HL-60 (cell line): ENCODE measurements around the gene SPATS2L.

Experiments used
- GABPA ChIP-seq: IDR thresholded peaks from 2 replicates; pipeline ENCODE4 v1.6.1; 2012; ENCODE audit warnings: low read depth
- SPI1 ChIP-seq: IDR thresholded peaks from 2 replicates; pipeline ENCODE4 v1.6.1; 2012; ENCODE audit warnings: low read depth, mild to moderate bottlenecking, borderline replicate concordance
- TF ChIP-seq, protein P1 (sequence below): IDR thresholded peaks from one replicate; pipeline ENCODE4 v1.5.1; 2011; ENCODE audit warnings: low read length, control low read depth, inconsistent platforms; ENCODE audit not compliant: insufficient read depth

DNA sequence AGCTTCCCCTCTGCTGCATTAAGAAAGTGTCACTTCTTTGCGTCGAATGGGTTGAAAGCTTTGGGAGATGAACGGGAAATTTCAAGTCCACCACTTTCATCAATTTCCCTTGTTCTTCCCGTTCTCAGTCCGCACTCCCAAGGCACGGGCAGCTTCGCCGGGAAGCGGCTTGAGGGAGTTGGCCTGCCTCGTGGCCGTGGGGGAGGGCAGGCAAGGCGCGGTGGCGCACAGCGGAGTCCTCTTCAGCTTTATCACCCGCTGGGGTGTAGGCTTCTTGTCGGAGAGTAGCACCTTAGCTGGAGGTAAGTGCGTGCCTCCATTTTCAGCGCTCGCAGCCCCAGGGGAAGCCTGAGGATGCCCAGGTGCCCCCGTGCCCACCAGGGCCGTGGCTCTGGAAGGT, 183.5 kb downstream of the SPATS2L start:
- TF ChIP-seq, protein P1, sequence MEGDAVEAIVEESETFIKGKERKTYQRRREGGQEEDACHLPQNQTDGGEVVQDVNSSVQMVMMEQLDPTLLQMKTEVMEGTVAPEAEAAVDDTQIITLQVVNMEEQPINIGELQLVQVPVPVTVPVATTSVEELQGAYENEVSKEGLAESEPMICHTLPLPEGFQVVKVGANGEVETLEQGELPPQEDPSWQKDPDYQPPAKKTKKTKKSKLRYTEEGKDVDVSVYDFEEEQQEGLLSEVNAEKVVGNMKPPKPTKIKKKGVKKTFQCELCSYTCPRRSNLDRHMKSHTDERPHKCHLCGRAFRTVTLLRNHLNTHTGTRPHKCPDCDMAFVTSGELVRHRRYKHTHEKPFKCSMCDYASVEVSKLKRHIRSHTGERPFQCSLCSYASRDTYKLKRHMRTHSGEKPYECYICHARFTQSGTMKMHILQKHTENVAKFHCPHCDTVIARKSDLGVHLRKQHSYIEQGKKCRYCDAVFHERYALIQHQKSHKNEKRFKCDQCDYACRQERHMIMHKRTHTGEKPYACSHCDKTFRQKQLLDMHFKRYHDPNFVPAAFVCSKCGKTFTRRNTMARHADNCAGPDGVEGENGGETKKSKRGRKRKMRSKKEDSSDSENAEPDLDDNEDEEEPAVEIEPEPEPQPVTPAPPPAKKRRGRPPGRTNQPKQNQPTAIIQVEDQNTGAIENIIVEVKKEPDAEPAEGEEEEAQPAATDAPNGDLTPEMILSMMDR, result no peak
- TF ChIP-seq GABPA (no peak), SPI1 (no peak)
